Right atrium auricular region (tissue), 2 donors: ENCODE measurements around the gene HMGXB3. TPM values are rescaled to one million over a fixed set of nuclear protein-coding genes. Genes with fewer than 3 reads are reported as not detected.

Experiments
- DNase-seq: peaks from one replicate; pipeline ENCODE4 v3.0.0-alpha.2; 2019; ENCODE audit warnings: low spot score
- H3K27ac ChIP-seq, 2 donors: fragments of 200-600 bp; sonication (generic); 1 replicate in 1 of 2; 2 replicates in 1 of 2; pipeline ENCODE4 v1.5.1; 2016 to 2019
- H3K27me3 ChIP-seq, 2 donors: fragments of 200-600 bp; sonication (generic); one replicate each; pipeline versions ENCODE4 v1.5.1 to v1.6.0; 2017 to 2019
- H3K36me3 ChIP-seq: fragments of 200-600 bp; sonication (generic); one replicate; pipeline ENCODE4 v1.5.1; 2016
- H3K4me1 ChIP-seq, 2 donors: fragments of 200-600 bp; sonication (generic); one replicate each; pipeline versions ENCODE4 v1.5.1 to v1.6.0; 2017 to 2019
- H3K4me3 ChIP-seq, 2 donors: fragments of 200-600 bp; sonication (generic); 1 replicate in 1 of 2; 2 replicates in 1 of 2; pipeline ENCODE4 v1.5.1; 2017 to 2019; ENCODE audit warnings: mild to moderate bottlenecking in 1 of 2, moderate library complexity in 1 of 2
- H3K9me3 ChIP-seq, 2 donors: fragments of 200-600 bp; sonication (generic); one replicate each; pipeline ENCODE4 v1.5.1; 2019
- total RNA-seq, 2 donors: library from RNA; depleted of rRNA; stranded (reverse); fragments of >200 nt; gene quantifications; one replicate each; pipeline ENCODE4 v1.1.0, GENCODE V29; 2016
- TF ChIP-seq, protein P1 (sequence below), 2 donors: fragments of 200-600 bp; sonication (generic); IDR thresholded peaks; one replicate each; pipeline ENCODE4 v1.5.1; 2019; ENCODE audit warnings: antibody characterized with exemption in 2 of 2

HMGXB3 gene
- total RNA-seq, 2 donors from 2014 or later: 18.4 to 21.1 TPM

- no peaks in the 10 kb centered on the region for H3K4me1 ChIP-seq
- DNase-seq: peak; percentile 44
- no peaks in the 10 kb centered on the region for H3K9me3 ChIP-seq
- no peaks in the 10 kb centered on the region for H3K27me3 ChIP-seq
- H3K36me3 ChIP-seq: no peaks in the 10 kb centered on the region
- TF ChIP-seq, protein P1, sequence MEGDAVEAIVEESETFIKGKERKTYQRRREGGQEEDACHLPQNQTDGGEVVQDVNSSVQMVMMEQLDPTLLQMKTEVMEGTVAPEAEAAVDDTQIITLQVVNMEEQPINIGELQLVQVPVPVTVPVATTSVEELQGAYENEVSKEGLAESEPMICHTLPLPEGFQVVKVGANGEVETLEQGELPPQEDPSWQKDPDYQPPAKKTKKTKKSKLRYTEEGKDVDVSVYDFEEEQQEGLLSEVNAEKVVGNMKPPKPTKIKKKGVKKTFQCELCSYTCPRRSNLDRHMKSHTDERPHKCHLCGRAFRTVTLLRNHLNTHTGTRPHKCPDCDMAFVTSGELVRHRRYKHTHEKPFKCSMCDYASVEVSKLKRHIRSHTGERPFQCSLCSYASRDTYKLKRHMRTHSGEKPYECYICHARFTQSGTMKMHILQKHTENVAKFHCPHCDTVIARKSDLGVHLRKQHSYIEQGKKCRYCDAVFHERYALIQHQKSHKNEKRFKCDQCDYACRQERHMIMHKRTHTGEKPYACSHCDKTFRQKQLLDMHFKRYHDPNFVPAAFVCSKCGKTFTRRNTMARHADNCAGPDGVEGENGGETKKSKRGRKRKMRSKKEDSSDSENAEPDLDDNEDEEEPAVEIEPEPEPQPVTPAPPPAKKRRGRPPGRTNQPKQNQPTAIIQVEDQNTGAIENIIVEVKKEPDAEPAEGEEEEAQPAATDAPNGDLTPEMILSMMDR (IDR thresholded peaks at IDR 0.05): no peak
- no peak overlapping the region for H3K4me3 ChIP-seq
- no peak overlapping the region for H3K27ac ChIP-seq
Observed at GRCh38 chr5:150101023-150101422, 100.5 kb downstream of the HMGXB3 start.

Other genes with a start within 250 kb of the HMGXB3 start
- gene PDE6A, start 55.9 kb upstream of the HMGXB3 start, total RNA-seq: under 1 TPM in 1 of 2 donors, not detected in 1; 0.08 TPM
- 10 to 100 TPM in 1 of 2 donors, 1 to 10 TPM in 1; 7.2 to 12.0 TPM for gene SLC26A2, start 40.0 kb upstream of the HMGXB3 start, total RNA-seq
- 1 to 10 TPM; 1.6 to 2.3 TPM for gene TIGD6, start 85 bp upstream of the HMGXB3 start, total RNA-seq
- 10 to 100 TPM; 11.2 to 24.6 TPM for gene CSF1R, start 85.8 kb downstream of the HMGXB3 start, total RNA-seq
- gene PDGFRB, start 155.1 kb downstream of the HMGXB3 start, total RNA-seq: 10 to 100 TPM; 68.3 to 68.7 TPM
- not detected for gene CDX1, start 166.0 kb downstream of the HMGXB3 start, total RNA-seq
- not detected for gene SLC6A7, start 189.3 kb downstream of the HMGXB3 start, total RNA-seq